HT1080 (cell line): Measurements from ENCODE around the gene MX1. TPM values are rescaled to one million over a fixed set of nuclear protein-coding genes. Genes with fewer than 3 reads are reported as not detected.

ENCODE experiments used
- DNase-seq: peaks from one replicate; pipeline ENCODE4 v3.0.0-alpha.2; 2015; ENCODE audit warnings: low read depth
- total RNA-seq: library from RNA; depleted of rRNA; stranded (reverse); fragments of >200 nt; shearing (Covaris generic); gene quantifications from 2 replicates; pipeline ENCODE4 v1.2.3, GENCODE V29; 2014

MX1 gene
- total RNA-seq, 1 experiment from 2014 or later, result 7.3 TPM

DNA sequence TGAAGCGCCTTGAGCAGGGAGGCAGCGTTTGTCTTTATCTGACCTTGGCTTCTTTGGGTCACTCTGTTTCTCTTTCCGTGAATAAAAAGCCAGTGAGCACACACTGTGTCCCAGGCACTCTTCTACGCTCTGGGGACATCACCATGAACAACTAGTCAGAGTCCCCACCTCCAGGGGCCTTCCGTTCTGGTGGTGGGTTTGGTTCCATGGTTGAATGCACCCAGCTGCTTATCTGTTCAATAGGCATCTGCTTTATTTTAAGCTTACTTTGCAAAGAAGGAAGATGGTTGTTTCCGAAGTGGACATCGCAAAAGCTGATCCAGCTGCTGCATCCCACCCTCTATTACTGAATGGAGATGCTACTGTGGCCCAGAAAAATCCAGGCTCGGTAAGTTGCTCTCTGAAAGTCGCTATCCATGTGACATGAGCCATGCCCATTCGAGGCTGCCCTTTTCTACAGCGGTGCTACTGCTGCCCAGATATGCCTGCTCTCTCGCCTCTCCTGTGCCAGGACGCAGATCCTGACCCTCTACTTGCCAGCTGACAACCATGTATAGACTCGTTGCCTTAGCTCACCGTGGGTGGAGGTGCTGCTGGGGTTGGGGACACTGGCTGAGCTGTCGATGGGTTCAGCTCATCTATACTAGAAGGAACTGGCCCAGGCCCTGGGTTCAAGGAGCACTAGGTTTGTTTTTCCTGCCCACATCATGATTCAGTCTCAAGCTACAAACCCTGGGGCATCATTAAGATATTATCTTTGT lies 5.9 kb downstream of the MX1 start:
- no peak for DNase-seq

DNA sequence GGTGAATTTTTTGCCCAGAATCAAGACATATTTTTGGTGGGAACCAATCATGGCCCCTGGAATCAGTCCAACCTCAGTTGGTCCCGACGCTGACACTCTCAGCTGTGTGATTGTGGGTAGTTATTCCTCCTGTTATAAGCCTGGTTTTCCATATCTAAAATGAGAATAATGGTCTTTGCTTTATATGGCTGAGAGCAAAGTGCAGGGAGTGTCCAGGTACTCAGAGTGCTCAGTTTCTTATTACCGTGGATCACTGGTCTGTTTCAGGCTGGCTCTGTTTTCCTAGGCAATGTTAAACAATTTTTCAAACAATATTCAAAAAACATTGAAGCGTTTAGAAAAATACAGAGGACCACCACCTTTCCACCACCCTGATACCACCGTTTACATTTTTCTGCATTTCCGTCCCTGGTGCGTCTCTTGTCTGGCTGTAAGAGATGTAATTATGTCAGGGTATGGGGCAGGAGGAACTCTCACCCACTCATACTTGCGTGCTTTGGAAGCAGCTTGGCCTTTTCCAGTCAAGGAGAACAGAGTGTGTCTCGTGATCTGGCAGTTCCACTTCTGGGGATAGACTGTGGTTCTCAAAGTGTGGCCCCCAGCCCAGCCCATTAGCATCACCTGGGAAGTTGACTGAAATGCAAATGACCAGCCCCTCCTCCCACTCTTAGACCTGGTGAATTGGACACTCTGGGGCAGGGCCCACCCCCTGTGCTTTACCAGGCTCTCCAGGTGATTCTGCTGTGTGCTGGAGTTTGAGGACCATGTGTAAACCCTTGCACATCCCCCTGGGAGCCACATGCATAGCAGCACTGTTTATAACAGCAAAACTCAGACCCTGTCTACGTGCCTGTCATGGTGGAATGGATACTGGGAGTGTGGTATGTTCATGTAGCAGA lies 6.8 kb downstream of the MX1 start:
- no peak for DNase-seq

DNA sequence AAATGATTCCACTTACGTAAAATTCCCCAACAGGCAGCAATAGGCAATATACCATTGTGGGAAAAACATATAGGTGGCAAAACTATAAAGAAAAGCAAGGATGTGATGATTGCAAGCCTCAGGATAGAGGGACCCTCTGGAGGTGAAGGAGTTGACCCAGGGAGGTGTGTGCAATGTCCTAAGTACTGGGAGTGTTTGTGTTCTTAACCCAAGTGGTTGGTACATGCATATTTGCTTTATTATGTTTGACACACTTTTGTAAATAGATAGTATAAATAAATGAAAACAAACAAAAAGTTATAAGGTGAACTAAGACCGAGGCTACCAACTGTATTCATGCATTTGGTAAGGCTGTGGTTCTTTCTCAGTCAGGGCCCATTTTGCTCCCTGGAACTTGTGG lies 7.5 kb downstream of the MX1 start:
- DNase-seq, result no peak

DNA sequence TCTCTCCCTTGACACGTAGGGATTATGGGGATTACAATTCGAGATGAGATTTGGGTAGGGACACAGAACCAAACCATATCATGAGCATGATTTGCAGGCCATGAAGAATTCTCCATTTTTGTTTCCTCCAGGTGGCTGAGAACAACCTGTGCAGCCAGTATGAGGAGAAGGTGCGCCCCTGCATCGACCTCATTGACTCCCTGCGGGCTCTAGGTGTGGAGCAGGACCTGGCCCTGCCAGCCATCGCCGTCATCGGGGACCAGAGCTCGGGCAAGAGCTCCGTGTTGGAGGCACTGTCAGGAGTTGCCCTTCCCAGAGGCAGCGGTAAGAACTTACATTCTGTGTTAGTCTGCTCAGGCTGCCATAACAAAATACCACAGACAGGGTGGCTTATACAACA lies 9.7 kb downstream of the MX1 start:
- no peak for DNase-seq

DNA sequence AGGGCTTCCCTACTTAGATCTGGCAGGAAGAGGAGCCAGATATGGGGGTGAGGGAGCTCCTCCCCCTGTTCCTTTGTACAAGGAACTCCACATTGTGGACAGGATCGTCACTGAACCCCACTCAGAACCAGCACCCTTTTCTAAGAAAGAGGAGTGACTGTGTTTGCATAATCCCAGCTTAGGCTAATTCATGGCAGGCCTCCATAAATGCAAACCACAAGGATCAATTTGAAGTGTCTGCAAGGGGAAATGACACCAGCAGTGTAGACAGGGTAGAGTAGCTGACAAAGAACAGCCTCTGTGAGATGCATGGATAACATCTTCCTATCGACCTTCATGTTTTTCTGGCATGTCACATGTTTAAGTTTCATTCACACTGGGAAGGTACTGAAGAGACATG lies 11.7 kb downstream of the MX1 start:
- DNase-seq, result no peak

DNA sequence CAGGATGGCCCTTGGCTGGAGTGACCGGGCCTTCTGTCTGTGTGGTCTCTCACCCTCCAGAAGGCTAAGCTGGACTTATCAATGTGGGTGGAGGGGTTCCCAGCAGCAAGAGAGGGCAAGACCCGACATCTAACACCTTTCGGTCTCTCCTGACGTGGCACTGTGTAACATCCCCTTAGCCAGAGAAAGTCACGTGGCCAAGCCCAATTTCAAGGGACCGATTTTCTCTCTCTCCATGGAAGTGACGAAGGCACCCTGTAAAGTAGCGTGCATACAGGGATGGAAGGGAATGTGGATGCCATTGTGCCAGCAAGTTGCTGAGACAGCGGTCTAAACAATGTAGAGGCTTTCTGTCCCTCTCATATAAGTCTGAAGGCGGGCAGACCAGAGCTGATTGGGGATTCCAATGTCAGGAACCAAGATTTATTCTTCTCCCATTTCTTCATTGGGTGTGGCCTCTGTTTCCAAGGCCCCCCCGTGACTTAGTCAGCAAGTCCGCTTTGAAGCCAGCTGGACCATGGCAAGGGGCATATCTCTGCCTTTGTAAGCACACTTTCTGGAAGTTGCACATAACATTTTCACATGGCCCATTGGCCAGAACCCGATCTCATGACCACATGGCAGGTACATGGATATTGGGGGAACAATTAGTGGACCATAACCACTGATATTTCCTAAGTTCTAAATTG lies 12.5 kb downstream of the MX1 start:
- DNase-seq, result no peak

DNA sequence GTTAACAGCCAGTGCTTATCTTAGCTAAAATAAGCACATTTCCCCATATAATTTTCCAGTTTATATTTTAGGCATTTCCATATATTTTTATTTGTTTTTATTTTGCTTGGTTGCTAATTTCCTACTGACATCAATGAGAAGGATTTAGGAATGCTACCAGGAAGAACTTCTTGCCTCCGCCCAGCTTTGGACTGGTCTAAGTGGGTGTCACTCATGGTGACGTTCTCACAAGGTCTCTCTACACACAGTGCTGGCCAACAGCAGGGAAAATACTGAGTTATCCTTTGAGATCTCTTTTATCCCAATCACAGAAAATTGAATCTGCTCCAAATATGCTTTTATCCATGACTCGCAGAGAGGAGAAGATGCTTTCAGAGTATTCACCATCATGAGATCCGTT lies 13.2 kb downstream of the MX1 start:
- no peak for DNase-seq

DNA sequence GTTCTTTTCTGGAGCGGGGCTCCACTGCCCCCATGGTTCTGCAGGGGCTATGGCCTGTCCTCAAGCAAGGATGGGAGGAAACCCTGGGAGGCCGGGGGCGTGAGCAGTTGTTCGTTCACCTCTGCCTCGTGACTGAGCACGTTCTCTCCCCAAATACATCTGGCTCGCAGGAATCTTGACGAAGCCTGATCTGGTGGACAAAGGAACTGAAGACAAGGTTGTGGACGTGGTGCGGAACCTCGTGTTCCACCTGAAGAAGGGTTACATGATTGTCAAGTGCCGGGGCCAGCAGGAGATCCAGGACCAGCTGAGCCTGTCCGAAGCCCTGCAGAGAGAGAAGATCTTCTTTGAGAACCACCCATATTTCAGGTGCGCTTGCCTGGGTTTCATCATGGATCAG lies 15.5 kb downstream of the MX1 start:
- DNase-seq, result no peak

DNA sequence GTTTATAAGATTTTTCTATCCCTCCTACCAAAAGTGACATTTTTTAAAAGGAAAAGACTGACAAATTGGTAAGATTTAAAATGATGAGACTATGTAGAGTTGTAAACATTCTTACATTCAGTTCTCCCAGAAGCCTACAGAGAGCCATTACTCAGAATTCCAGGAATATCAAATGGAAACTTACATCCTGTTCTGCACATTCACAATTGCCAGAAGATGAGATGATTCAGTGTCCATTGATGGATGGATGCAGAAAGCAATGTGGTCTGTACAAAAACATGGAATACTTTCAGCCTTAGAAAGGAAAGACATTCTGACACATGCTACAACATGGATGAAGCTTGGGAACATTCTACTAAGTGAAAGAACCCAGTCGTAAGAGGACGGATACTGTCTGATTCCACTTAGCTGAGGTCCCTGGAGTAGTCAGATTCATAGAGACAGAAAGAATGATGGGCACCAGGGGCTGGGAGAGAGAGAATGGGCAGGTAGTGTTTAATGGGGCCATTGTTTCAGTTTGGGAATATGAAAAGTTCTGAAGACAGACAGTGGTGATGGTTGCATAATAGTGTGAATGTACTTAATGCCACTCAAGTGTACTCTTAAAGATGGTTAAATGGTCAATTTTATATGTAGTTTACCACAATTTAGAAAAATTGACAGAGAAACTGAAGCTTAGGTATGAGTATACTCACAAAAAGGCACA lies 16.6 kb downstream of the MX1 start:
- no peak for DNase-seq

DNA sequence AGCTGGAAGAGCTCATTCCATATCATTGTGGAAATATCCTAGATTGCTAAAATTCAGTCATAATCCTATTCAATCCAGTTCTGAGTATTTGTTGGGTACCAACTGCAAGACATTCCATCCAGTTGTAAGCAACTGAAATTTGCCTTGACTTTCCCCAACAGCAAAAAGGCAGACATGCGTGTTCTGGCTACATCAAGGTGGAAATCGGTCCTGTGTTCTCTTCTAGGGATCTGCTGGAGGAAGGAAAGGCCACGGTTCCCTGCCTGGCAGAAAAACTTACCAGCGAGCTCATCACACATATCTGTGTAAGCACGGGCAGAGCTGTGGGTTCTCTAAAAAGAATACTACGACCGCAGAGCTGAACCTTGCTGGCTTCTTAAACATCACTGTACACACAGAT lies 17.5 kb downstream of the MX1 start:
- no peak for DNase-seq

DNA sequence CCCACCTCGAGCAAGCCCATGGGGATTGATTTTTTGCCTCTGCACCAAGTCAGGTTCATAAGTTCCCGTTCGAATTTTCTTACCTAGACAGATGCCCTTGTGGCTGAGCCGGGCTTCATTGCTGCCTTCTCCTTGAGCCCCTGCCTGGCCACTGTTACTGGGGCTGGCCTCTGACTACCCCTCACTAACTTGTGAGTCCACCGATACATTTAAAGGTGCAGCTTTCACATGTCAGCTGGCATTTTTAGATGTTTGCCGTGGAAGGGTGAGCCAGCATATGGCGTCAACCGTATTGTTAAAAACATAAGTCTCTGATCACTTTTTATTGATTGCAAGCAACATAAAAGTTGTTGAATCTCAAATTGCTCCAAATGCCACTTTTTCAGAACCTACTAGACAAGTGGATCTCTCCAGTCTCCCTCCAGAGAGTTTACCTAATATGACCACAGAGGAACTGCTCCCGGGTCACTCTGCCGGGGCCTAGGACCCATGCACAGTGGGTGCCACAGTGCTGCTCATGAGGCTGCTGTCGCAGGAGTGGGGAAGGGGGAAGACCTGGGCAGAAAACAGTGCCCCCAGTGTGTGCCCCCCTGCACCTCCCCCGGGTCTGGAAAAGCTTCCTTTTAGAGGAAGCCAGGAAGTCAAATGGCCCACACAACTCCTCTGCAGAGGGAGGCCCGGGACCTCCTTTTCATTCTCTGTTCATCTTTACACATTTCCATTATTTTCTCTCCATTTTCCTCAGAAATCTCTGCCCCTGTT lies 18.8 kb downstream of the MX1 start:
- DNase-seq, result no peak

DNA sequence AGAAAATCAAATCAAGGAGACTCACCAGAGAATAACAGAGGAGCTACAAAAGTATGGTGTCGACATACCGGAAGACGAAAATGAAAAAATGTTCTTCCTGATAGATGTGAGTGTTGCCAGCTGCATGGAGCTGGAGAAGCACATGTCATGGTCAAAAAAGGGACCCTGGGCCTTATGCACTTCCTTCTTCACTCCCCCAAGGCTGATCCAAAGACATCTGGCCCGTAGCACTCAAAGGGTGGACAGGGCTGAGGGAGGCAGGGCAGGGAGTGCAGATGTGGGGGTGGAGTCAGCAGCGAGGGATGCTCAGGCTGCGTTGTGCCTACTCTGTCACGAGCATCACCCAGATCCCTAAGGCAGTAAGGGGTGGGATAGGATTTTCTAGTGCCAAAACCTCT lies 19.4 kb downstream of the MX1 start:
- no peak for DNase-seq

DNA sequence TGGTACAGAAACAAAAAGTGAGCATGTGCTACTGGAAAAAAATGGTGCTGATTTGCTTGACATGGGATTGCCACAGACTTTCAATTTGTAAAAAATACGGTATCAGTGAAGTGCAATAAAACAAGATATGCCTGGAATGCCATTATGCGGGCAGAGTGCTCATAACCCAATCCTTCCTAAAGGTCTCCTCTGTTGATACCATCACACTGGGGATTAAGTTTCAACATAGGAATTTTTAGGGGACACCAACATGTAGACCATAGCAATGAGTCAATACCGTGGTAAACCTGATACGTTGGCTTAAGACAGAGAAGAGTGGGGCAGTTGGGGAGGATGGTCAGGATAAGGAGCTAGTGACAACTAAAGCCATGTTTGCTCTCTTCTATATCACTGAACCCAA lies 20.5 kb downstream of the MX1 start:
- DNase-seq, result no peak

DNA sequence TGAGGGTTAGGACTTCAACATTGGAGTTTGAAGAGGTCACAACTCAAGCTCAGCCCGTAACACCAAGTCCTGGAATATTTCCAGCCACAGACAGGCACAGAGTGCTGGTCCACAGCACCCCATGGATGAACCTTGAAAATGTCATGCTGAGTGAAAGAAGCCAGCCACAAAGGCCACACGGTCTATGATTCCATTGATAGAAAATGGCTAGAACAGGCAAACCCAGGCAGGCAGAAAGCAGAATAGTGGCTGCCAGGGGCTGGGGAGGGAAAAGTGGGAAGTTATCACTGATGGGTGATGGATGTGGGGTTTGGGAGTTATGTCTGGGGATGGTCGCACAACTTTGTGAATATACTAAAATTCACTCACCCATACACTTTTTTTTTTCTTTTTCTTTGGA lies 21.3 kb downstream of the MX1 start:
- DNase-seq, result no peak

DNA sequence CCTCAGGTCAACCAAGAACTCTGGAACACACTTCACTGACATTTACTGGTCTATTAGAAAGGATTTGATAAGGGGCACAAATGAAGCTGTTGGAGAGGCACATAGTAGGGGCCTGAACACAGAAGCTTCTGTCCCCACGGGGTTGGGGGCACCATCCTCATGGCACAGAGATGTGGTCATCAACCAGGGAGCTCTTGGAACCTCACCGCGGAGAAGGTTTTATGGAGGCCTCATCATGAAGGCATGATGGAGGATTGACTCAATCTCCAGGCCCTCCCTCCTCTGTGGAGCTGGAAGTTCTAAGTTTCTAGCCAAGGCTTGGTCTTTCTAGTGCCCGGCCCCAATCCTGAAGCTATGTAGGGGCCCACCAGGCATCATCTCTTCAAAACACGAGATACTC lies 23.6 kb downstream of the MX1 start:
- DNase-seq, result no peak

DNA sequence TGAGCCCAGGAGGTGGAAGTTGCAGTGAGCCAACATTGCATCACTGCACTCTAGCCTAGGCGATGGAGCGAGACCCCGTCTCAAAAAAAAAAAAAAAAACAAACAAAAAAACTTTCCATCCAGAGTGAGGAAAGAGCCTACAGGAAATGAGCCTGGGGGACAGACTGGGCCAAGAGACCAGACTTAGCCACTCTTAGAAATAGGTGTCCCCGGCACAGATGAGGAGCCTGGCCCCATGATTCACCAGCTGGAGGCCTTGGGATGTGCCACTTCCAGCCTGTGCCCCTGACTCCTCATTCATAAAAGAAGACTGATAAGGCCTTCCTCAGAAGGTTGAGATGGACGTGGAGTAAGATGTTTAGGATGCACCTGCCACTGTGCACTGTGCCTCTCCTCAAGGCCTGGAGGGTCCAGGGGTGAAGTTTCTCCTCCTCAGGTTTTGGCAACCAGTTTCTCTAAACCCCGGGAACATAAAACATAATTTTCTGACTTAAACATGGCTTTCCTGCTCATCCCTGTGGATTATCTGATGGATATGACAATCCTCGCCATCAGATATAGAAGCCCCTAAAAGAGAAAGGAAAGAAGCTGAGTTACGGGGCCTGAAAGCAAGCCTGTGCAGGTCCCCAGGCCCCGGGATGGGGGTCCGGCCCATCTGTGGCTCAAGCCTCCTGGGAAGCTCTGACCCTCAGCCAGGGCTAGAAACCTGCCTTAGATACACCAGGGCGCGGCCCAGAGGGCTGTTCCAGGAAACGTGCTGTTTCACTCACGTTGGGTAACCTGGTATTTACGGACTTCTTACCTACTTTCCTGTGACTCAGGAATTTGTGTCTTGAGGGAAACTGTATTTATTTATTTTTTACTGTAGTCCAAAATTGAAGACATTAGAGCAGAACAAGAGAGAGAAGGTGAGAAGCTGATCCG lies 26.0 kb downstream of the MX1 start:
- no peak for DNase-seq

DNA sequence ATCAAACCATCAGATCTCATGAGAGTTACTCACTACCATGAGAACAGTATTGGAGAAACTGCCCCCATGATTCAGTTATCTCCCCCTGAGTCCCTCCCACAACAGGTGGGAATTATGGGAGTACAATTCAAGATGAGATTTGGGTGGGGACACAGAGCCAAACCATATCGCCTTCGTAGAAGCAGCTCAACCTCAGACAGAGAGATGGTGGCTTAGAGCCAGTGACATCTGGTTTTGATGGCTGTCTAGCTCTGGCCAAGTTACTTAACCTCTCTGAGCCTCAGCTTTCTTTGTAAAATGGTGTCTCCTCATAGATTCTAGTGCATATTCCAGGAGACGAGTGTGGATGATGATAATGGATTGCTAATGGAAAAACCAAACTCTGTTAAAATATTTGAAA lies 27.2 kb downstream of the MX1 start:
- DNase-seq, result no peak

DNA sequence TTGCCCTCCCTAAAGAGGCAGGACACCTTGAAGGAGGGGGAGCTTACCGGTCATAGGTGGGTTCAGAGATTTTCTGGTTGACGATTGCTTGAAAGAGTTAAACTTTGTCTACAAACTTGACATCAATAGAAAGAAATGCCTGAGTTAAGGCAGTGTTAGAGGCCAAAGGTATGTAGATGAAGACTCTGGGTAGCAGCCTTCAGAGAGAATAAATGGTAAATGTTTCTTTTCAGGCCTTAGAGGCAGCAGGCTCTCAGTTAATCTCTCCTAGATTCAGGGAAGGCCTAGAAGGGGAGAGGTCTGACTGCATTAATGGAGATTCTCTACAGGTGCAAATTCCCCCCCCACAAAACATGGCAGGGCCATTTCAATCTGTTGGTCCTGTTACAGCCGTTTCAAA lies 27.7 kb downstream of the MX1 start:
- DNase-seq, result no peak

DNA sequence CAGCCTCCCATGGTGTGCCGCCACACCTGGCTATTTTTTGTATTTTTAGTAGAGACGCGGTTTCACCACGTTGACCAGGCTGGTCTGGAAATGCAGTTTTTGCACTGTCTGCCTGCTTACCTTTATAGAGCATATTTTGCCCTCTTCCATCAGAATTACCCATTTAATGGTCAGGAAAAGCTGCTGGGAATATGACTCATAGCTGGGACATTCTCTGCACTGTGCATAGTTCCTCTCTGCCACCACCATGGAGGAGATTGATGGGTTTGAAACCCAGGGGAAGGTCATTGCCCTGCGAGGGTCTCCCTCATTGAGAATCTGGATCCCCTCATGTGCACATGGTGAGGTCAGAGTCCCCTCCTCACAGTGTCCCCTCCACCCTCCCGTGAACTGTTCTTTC lies 32.1 kb downstream of the MX1 start:
- no peak for DNase-seq

DNA sequence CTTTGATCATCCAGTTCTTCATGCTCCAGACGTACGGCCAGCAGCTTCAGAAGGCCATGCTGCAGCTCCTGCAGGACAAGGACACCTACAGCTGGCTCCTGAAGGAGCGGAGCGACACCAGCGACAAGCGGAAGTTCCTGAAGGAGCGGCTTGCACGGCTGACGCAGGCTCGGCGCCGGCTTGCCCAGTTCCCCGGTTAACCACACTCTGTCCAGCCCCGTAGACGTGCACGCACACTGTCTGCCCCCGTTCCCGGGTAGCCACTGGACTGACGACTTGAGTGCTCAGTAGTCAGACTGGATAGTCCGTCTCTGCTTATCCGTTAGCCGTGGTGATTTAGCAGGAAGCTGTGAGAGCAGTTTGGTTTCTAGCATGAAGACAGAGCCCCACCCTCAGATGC lies 32.5 kb downstream of the MX1 start:
- no peak for DNase-seq
